Pancreas (tissue), 10 donors: ENCODE results near the gene ARVCF. TPM values are rescaled to one million over a fixed set of nuclear protein-coding genes. Genes with fewer than 3 reads are reported as not detected.

ENCODE experiments used
- ATAC-seq, 4 donors: fragments of 200-7000 bp; cut with Tn5 transposase; one replicate each; pipeline versions ENCODE4 v1.8.0 to v1.9.1; 2020; ENCODE audit warnings: mild to moderate bottlenecking in 4 of 4, moderate library complexity in 4 of 4
- DNase-seq, 6 donors: peaks; one replicate each; pipeline ENCODE4 v3.0.0-alpha.2; 2020
- FAIRE-seq: peaks from 2 replicates; lab custom pipeline; 2012; peaks lifted over from hg19 to GRCh38; lab: Jason Lieb, UNC
- H3K27ac ChIP-seq, 4 donors: fragments of 200-600 bp; sonication (generic); 1 replicate in 3 of 4; 2 replicates in 1 of 4; pipeline versions ENCODE4 v1.5.0 to v1.8.0; 2020
- H3K27me3 ChIP-seq, 4 donors: fragments of 200-600 bp; one replicate each; pipeline ENCODE4 v1.8.0; 2021
- H3K36me3 ChIP-seq, 3 donors: fragments of 200-600 bp; sonication (generic) in 1 of 3; one replicate each; pipeline versions ENCODE4 v1.5.0 to v1.8.0; 2020 to 2021
- H3K4me1 ChIP-seq, 3 donors: fragments of 200-600 bp; one replicate each; pipeline ENCODE4 v1.8.0; 2021
- H3K4me3 ChIP-seq, 4 donors: fragments of 200-600 bp; sonication (generic) in 2 of 4; one replicate each; pipeline versions ENCODE4 v1.5.0 to v1.8.0; 2020 to 2021
- H3K9me3 ChIP-seq, 4 donors: fragments of 200-600 bp; one replicate each; pipeline ENCODE4 v1.8.0; 2021
- CTCF ChIP-seq, 4 donors: fragments of 200-600 bp; sonication (generic) in 3 of 4; IDR thresholded peaks; one replicate each; pipeline versions ENCODE4 v1.5.0 to v1.8.0; 2021; ENCODE audit warnings: antibody characterized with exemption in 4 of 4
- WGBS, 2 donors: extraction: QIAGEN DNeasy Blood & Tissue Kit; methylation state at CpG; one replicate each; pipeline ENCODE4 v1.1.7; 2013; 5-methylcytosine and 5-hydroxymethylcytosine counted together
- intact Hi-C, 3 donors: fragments of 100-400 bp; cut with DNase I; formaldehyde crosslinking; loops; one replicate each; pipeline versions ENCODE4 v1.11.1 to v1.14.2; 2022
- polyA plus RNA-seq, 2 donors: library from polyadenylated mRNA; stranded (reverse); fragments of 200-250 nt; gene quantifications; one replicate each; pipeline ENCODE4 v1.2.3, GENCODE V29; 2013
- total RNA-seq, 6 donors: library from RNA; stranded (reverse); fragmentation: NEBNext Ultra II Directional in 4 of 6; extraction: Animal tissue kit (Norgen Biotek cat#: 25700) in 4 of 6; gene quantifications; one replicate each; pipeline versions ENCODE4 v1.2.1 to v1.2.4, GENCODE V29; 2021 to 2023
- donor health status: healthy with polysubstance abuse.
- donor health status: DM: no; HTN: no; CAD: no; lungs with moderate emphysema.
- donor health status: DM: no; HTN: no; CAD: no.
- donor health status: control.
- donor health status: control.
- donor health status: Bipolar disorder and iron deficiency.
- donor health status: DM: yes; HTN: yes; CAD: no.
- donor health status: DM: no; HTN: no; CAD: no.
- donor health status: DM: no; HTN: no; CAD: no.
- donor health status: DM: yes; HTN: yes; CAD: no.

The ARVCF gene
- total and polyA plus RNA-seq, 8 donors: 5.0 to 57.8 (median 13.0) TPM

GRCh38 chr22:19972251-19972650, 44.4 kb downstream of the ARVCF start:
- no peak overlapping the region for H3K4me3 ChIP-seq
- WGBS, 2 donors: 86 to 89% methylated on average over 9 of the region's 9 CpGs
- no peak for ATAC-seq
- no peak for DNase-seq
- no peaks in the 10 kb centered on the region for H3K27me3 ChIP-seq
- FAIRE-seq: no peak
- no peak overlapping the region for H3K27ac ChIP-seq
- H3K4me1 ChIP-seq: no peaks in the 10 kb centered on the region
- peaks cover 0 to 5% (median 0%) of the 10 kb centered on the region in 3 donors for H3K36me3 ChIP-seq
- H3K9me3 ChIP-seq: no peaks in the 10 kb centered on the region
- intact Hi-C loops: loop anchor here in 2 of 3 donors (10.0 kb wide), 3 partner anchors 53 to 313 kb away; partner anchors contain the start of gene TANGO2 (in 1 of the 2)
- TF ChIP-seq CTCF (IDR thresholded peaks at IDR 0.05): no peak

- FAIRE-seq (no peak), ATAC-seq (peak in 1 of 4 donors; percentile 2), DNase-seq (peak in 2 of 6 donors; percentile 28 to 77)
- 73 to 79% methylated on average over 28 of the region's 28 CpGs for WGBS, 2 donors
- intact Hi-C loops: loop anchor here in 2 of 3 donors (10.0 kb wide), 3 partner anchors 53 to 313 kb away; partner anchors contain the start of gene TANGO2 (in 1 of the 2)
- no peaks in the 10 kb centered on the region for H3K27me3 ChIP-seq
- H3K4me1 ChIP-seq: no peaks in the 10 kb centered on the region
- no peak for TF ChIP-seq CTCF (IDR thresholded peaks at IDR 0.05)
- no peaks in the 10 kb centered on the region for H3K9me3 ChIP-seq
- no peak overlapping the region for H3K4me3 ChIP-seq
- no peak overlapping the region for H3K27ac ChIP-seq
- H3K36me3 ChIP-seq: peaks cover 0 to 5% (median 0%) of the 10 kb centered on the region in 3 donors
Measured at GRCh38 chr22:19971276-19972124, 45.1 kb downstream of the ARVCF start.

DNA sequence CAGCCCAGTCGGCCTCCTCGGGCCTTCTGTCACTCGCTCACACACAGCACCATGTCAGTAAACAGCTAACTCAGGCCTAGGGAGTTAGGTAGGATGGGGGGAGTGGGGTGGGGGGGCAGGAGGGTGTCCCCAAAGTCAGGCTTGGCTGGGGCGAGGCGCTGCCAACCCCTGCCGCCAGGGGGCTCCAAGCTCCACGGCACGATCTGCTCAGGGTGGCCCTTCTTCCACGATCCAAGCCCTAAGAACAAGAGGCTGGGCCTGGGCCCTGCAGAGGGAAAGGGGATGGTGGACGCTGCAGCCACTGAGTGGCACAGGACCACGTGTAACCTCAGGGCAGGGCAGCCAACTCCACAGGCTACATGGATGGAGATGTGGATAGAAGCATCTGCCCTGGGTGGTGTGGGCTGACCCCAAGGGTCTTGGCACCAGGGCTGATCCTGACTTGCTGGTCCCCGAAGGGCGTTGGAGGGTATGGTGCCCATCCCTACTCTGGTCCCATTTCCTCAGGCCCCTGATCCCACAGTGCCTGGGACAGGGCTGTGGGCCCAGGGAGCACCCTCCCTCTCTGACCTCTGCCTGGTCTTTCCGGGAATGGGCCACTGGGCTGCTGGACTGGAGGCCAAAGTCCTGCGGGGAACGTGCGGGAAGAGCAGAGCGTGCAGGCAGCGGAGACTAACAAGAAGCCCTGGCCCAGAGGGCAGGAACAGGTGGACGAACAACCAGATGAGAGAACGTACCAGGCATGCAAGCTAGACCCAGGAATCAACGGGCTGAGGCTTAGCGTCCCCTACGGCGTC, 45.9 kb downstream of the ARVCF start:
- no peaks in the 10 kb centered on the region for H3K4me1 ChIP-seq
- DNase-seq: peak in 5 of 6 donors; percentile 38 to 90 (median 76)
- peaks cover 0 to 5% (median 0%) of the 10 kb centered on the region in 3 donors for H3K36me3 ChIP-seq

DNA sequence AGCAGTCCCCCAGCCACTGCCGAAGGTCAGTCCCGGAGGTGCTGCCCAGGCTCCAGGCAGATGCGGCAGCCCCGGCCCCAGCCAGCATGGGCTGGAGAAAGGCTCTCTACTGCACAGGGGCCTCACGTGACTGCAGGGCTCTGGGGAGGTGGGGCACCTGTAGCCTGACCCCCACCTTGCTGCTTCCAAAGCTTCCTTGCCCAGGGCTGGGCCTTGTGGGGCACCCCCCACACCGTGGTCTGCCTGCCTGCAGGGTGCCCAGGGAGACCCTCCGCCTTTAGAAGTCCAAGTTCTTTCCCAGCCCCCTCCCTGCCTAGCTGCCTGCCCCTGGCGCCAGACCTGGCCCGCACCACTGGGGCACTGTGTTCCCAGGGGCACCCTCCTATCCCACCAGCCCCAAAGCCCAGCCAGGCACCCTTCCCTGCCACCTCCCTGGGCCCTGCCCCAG, 46.6 kb downstream of the ARVCF start:
- WGBS, 2 donors: 67 to 68% methylated on average over 9 of the region's 9 CpGs
- Histone ChIP-seq H3K27me3 (no peaks in the 10 kb centered on the region), H3K27ac (no peak overlapping the region), H3K36me3 (peaks cover 0 to 5% (median 0%) of the 10 kb centered on the region in 3 donors), H3K9me3 (no peaks in the 10 kb centered on the region), H3K4me3 (no peak overlapping the region), H3K4me1 (no peaks in the 10 kb centered on the region)
- peak; percentile 1 to 18 (median 3) for ATAC-seq
- no peak for FAIRE-seq
- intact Hi-C loops: loop anchor here in 2 of 3 donors (10.0 kb wide), 3 partner anchors 55 to 315 kb away; partner anchors contain the start of gene TANGO2 (in 1 of the 2)
- DNase-seq: peak in 2 of 6 donors; percentile 47 to 80
- TF ChIP-seq CTCF (IDR thresholded peaks at IDR 0.05): no peak

More for the DNA sequence above, 45.9 kb downstream of the ARVCF start:
- FAIRE-seq (no peak), ATAC-seq (peak; percentile 65 to 79 (median 76))
- intact Hi-C loops: loop anchor here in 2 of 3 donors (10.0 kb wide), 3 partner anchors 54 to 314 kb away; partner anchors contain the start of gene TANGO2 (in 1 of the 2)
- TF ChIP-seq CTCF (IDR thresholded peaks at IDR 0.05): peak; percentile 83 to 91 (median 84)
- Histone ChIP-seq H3K4me3 (no peak overlapping the region), H3K9me3 (no peaks in the 10 kb centered on the region), H3K27me3 (no peaks in the 10 kb centered on the region), H3K27ac (no peak overlapping the region)
- WGBS, 2 donors: 49% methylated on average over 25 of the region's 25 CpGs
